Caco-2 (cell line): ENCODE results near the gene FBXL7. TPM values are rescaled to one million over a fixed set of nuclear protein-coding genes. Genes with fewer than 3 reads are reported as not detected.

Experiments used
- BruUV-seq: library from RNA; stranded (reverse); fragments of 400-500 nt; replicated peaks from 2 replicates; lab custom pipeline; 2021; lab: Mats Ljungman, UMichigan
- CTCF ChIA-PET: fragments of 300-600 bp; sonication (Branson Sonifier 250); formaldehyde crosslinking; loops from one replicate; lab custom pipeline; 2022; ENCODE audit warnings: antibody characterized with exemption; lab: Charles Lee
- POLR2A ChIA-PET: fragments of 300-600 bp; sonication (Branson Sonifier 250); formaldehyde crosslinking; loops from one replicate; lab custom pipeline; 2022; ENCODE audit warnings: antibody characterized with exemption; lab: Charles Lee
- DNase-seq, 2 experiments: peaks; one replicate each; pipeline versions ENCODE4 v3.0.0 to v3.0.0-alpha.2; 2020 to 2022
- H3K27me3 ChIP-seq: replicated peaks from 2 replicates; pipeline ENCODE4 v1.6.0; 2011; ENCODE audit warnings: low read length; ENCODE audit not compliant: control insufficient read depth, insufficient read depth
- H3K36me3 ChIP-seq: 2 replicates; pipeline ENCODE4 v1.5.1; 2011; ENCODE audit warnings: low read length; ENCODE audit not compliant: control insufficient read depth, insufficient read depth
- H3K4me1 ChIP-seq: fragments of 250-450 bp; sonication (Bioruptor Pico); 2 replicates; pipeline ENCODE4 v1.5.1; 2020; ENCODE audit warnings: mild to moderate bottlenecking
- H3K4me3 ChIP-seq: 2 replicates; pipeline ENCODE4 v1.5.1; 2011; ENCODE audit warnings: low read depth, mild to moderate bottlenecking, control low read depth, low read length
- H3K9me3 ChIP-seq: fragments of 250-450 bp; sonication (Bioruptor Pico); 2 replicates; pipeline ENCODE4 v1.5.1; 2020; ENCODE audit warnings: mild to moderate bottlenecking, moderate library complexity
- H3K27ac Mint-ChIP-seq: one replicate; pipeline ENCODE4 v1.8.0; 2022; ENCODE audit warnings: mixed read lengths; ENCODE audit not compliant: unreplicated experiment
- H3K27me3 Mint-ChIP-seq: one replicate; pipeline ENCODE4 v1.8.0; 2022; ENCODE audit warnings: mixed read lengths; ENCODE audit not compliant: insufficient read depth, unreplicated experiment
- H3K36me3 Mint-ChIP-seq: one replicate; pipeline ENCODE4 v1.8.0; 2022; ENCODE audit warnings: mild to moderate bottlenecking, mixed read lengths; ENCODE audit not compliant: insufficient read depth, unreplicated experiment
- H3K4me1 Mint-ChIP-seq: one replicate; pipeline ENCODE4 v1.8.0; 2022; ENCODE audit warnings: low read depth, mixed read lengths; ENCODE audit not compliant: unreplicated experiment
- H3K4me3 Mint-ChIP-seq: one replicate; pipeline ENCODE4 v1.8.0; 2022; ENCODE audit warnings: mild to moderate bottlenecking, moderate library complexity, mixed read lengths; ENCODE audit not compliant: unreplicated experiment
- H3K9me3 Mint-ChIP-seq: one replicate; pipeline ENCODE4 v1.8.0; 2022; ENCODE audit warnings: mixed read lengths; ENCODE audit not compliant: unreplicated experiment
- CTCF ChIP-seq, 2 experiments: fragments of 200-600 bp in 1 of 2; IDR thresholded peaks; 1 replicate in 1 of 2; 2 replicates in 1 of 2; pipeline versions ENCODE4 v1.5.1 to v1.8.0; 2011 to 2022; ENCODE audit warnings: antibody characterized with exemption in 1 of 2, control low read depth in 1 of 2, inconsistent platforms in 1 of 2, low read depth in 1 of 2, low read length in 1 of 2, mild to moderate bottlenecking in 1 of 2, moderate library complexity in 1 of 2; ENCODE audit not compliant: insufficient read depth in 1 of 2, severe bottlenecking in 1 of 2, unreplicated experiment in 1 of 2
- intact Hi-C: fragments of 100-400 bp; cut with micrococcal nuclease; formaldehyde crosslinking; loops from one replicate; pipeline ENCODE4 v1.10.0; 2022; ENCODE audit not compliant: unreplicated experiment
- total RNA-seq: library from RNA; stranded (reverse); gene quantifications from 2 replicates; pipeline ENCODE4 v1.2.3, GENCODE V29; 2022

The FBXL7 gene
- total RNA-seq, 1 experiment from 2014 or later = not detected

- POLR2A ChIA-PET = no interaction called here
- Mint-ChIP-seq H3K27me3 (no peaks in the 10 kb centered on the region), H3K36me3 (no peaks in the 10 kb centered on the region), H3K27ac (no peak overlapping the region), H3K4me3 (no peak overlapping the region), H3K9me3 (no peaks in the 10 kb centered on the region), H3K4me1 (no peaks in the 10 kb centered on the region)
- intact Hi-C loops = no loop called here
- no peaks in the 10 kb centered on the region for H3K4me1 ChIP-seq
- DNase-seq = no peak
- CTCF ChIA-PET = no interaction called here
- no peak for TF ChIP-seq CTCF (IDR thresholded peaks at IDR 0.05; ENCODE audit: insufficient read depth in 1 of 2, low read depth in 1 of 2, low read length in 1 of 2, severe bottlenecking in 1 of 2, unreplicated experiment in 1 of 2)
- no peaks in the 10 kb centered on the region for H3K27me3 ChIP-seq
- no TSS peak for BruUV-seq
- H3K9me3 ChIP-seq = no peaks in the 10 kb centered on the region
- H3K4me3 ChIP-seq = no peak overlapping the region
- no peaks in the 10 kb centered on the region for H3K36me3 ChIP-seq
These were observed 386.2 kb downstream of the FBXL7 start for GRCh38 chr5:15886156-15886555.

DNA sequence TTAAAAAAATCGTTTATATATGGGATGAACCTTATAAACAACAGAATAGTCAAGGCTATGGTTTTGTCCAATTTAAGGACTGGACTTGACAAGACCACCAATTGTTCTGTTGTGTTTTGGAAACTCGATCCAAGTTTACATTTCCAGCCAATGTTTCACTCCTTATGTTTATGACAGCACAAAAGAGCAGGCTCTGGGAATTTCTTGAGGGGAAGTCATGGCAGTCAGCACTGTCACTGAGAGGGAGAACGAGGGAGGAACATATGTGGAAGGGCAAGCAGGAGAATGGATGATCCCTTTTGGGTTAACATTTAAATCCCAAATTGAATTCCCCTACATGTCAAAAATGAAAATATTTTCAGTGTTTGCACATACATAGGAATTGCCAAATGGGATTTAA is 387.1 kb downstream of the FBXL7 start:
- Histone ChIP-seq H3K36me3 (no peaks in the 10 kb centered on the region), H3K4me1 (no peaks in the 10 kb centered on the region), H3K27me3 (no peaks in the 10 kb centered on the region), H3K4me3 (no peak overlapping the region), H3K9me3 (no peaks in the 10 kb centered on the region)
- H3K27me3 Mint-ChIP-seq = no peaks in the 10 kb centered on the region
- no peak for TF ChIP-seq CTCF (IDR thresholded peaks at IDR 0.05; ENCODE audit: insufficient read depth in 1 of 2, low read depth in 1 of 2, low read length in 1 of 2, severe bottlenecking in 1 of 2, unreplicated experiment in 1 of 2)
- BruUV-seq = no TSS peak
- no peak overlapping the region for H3K4me3 Mint-ChIP-seq
- intact Hi-C loops = no loop called here
- H3K27ac Mint-ChIP-seq = no peak overlapping the region
- DNase-seq = no peak
- no peaks in the 10 kb centered on the region for H3K4me1 Mint-ChIP-seq
- no peaks in the 10 kb centered on the region for H3K9me3 Mint-ChIP-seq
- H3K36me3 Mint-ChIP-seq = no peaks in the 10 kb centered on the region
- ChIA-PET POLR2A (no interaction called here), CTCF (no interaction called here)

DNA sequence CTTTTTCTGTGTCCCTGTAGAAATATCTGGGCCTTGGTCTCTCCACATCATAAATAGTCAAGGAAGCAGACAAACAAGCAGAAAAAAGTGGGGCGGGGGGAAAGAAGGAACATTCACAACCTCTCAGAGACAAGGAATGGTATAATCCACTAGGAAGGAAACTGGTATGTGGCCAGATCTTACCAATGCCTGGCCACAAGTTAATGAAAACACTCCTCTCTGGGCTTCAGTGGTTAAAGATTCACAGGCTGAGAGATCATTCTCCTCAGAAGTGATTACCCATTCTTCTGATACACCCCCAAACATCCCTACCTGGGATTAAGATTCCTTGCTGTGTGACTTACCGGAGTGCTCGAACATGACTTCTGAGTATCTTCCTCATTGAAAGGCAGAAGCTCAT is 389.0 kb downstream of the FBXL7 start:
- H3K36me3 ChIP-seq = no peaks in the 10 kb centered on the region
- no peaks in the 10 kb centered on the region for H3K9me3 Mint-ChIP-seq
- POLR2A ChIA-PET = no interaction called here
- H3K4me1 ChIP-seq = no peaks in the 10 kb centered on the region
- H3K4me3 Mint-ChIP-seq = no peak overlapping the region
- no TSS peak for BruUV-seq
- H3K4me1 Mint-ChIP-seq = no peaks in the 10 kb centered on the region
- no peak for DNase-seq
- intact Hi-C loops = no loop called here
- CTCF ChIA-PET = no interaction called here
- H3K27me3 Mint-ChIP-seq = no peaks in the 10 kb centered on the region
- no peak overlapping the region for H3K27ac Mint-ChIP-seq
- H3K36me3 Mint-ChIP-seq = no peaks in the 10 kb centered on the region
- H3K9me3 ChIP-seq = no peaks in the 10 kb centered on the region
- no peaks in the 10 kb centered on the region for H3K27me3 ChIP-seq
- TF ChIP-seq CTCF (IDR thresholded peaks at IDR 0.05; ENCODE audit: insufficient read depth in 1 of 2, low read depth in 1 of 2, low read length in 1 of 2, severe bottlenecking in 1 of 2, unreplicated experiment in 1 of 2) = no peak
- no peak overlapping the region for H3K4me3 ChIP-seq
